K562 (cell line): ENCODE measurements around the gene ZKSCAN3. TPM values are rescaled to one million over a fixed set of nuclear protein-coding genes. Genes with fewer than 3 reads are reported as not detected.

Experiments used
- BCL6 ChIP-seq: fragments of 250-450 bp; sonication (Bioruptor Pico); IDR thresholded peaks from 2 replicates; pipeline ENCODE4 v1.4.0; 2020
- ETV6 ChIP-seq, 3 experiments: fragments of 150-350 bp in 1 of 3; sonication (generic) in 1 of 3; formaldehyde crosslinking in 1 of 3; IDR thresholded peaks; 2 replicates each; pipeline versions ENCODE4 v1.6.1 to v1.8.0; 2014 to 2022; ENCODE audit warnings: borderline replicate concordance in 2 of 3, low read depth in 2 of 3, antibody characterized with exemption in 1 of 3, low read length in 1 of 3, mild to moderate bottlenecking in 1 of 3, missing genetic modification reagents in 1 of 3
- LEF1 ChIP-seq: fragments of 450-650 bp; IDR thresholded peaks from 2 replicates; pipeline ENCODE4 v1.6.1; 2016; ENCODE audit warnings: mild to moderate bottlenecking
- NUFIP1 ChIP-seq: fragments of 450-650 bp; IDR thresholded peaks from 2 replicates; pipeline ENCODE4 v1.6.1; 2018; ENCODE audit not compliant: partially characterized antibody
- PCBP2 ChIP-seq: fragments of 200-400 bp; formaldehyde crosslinking; IDR thresholded peaks from 2 replicates; pipeline ENCODE4 v1.6.1; 2018; ENCODE audit warnings: low read length, low read depth, mild to moderate bottlenecking, moderate library complexity; ENCODE audit not compliant: poor library complexity, severe bottlenecking
- RBM15 ChIP-seq: fragments of 200-400 bp; formaldehyde crosslinking; IDR thresholded peaks from 2 replicates; pipeline ENCODE4 v1.6.1; 2018; ENCODE audit warnings: mild to moderate bottlenecking, low read length, moderate library complexity; ENCODE audit not compliant: insufficient read depth
- STAT5A ChIP-seq: IDR thresholded peaks from 2 replicates; pipeline ENCODE4 v1.6.1; 2012; ENCODE audit warnings: low read length, inconsistent platforms, borderline replicate concordance
- TARDBP ChIP-seq: fragments of 450-650 bp; IDR thresholded peaks from 2 replicates; pipeline ENCODE4 v1.6.1; 2016
- U2AF2 ChIP-seq: fragments of 200-400 bp; formaldehyde crosslinking; optimal IDR thresholded peaks from 2 replicates; pipeline ENCODE3; 2017; ENCODE audit warnings: low read depth, mild to moderate bottlenecking, low read length
- ZNF699 ChIP-seq: fragments of 250-450 bp; sonication (Bioruptor Pico); IDR thresholded peaks from 2 replicates; pipeline ENCODE4 v1.8.0; 2021; ENCODE audit warnings: mild to moderate bottlenecking, moderate library complexity; ENCODE audit not compliant: insufficient replicate concordance
- polyA plus RNA-seq, 8 experiments: library from polyadenylated mRNA; depleted of rRNA in 4 of 8; stranded (reverse) in 5 of 8; unstranded in 3 of 8; fragments of >200 nt; fragmentation: Nextera tagmentation in 2 of 8; fragmentation: Illumina TruSeq in 1 of 8; extraction: Ambion mirVana in 2 of 8; extraction: Trizol in 1 of 8; gene quantifications; 2 replicates each; pipeline versions ENCODE4 v1.2.1 to v1.2.3, GENCODE V29; 2011 to 2014; ENCODE audit warnings: inconsistent platforms in 1 of 8, missing spikeins in 1 of 8
- total RNA-seq, 7 experiments: library from RNA; depleted of rRNA in 6 of 7; stranded (reverse); fragments of >200 nt in 6 of 7; fragmentation: Illumina TruSeq in 2 of 7; extraction: Trizol in 2 of 7; gene quantifications; 2 replicates each; pipeline versions ENCODE4 v1.2.1 to v1.2.3, GENCODE V29; 2011 to 2021; ENCODE audit warnings: low replicate concordance in 1 of 7
- TF ChIP-seq, protein P1 (sequence below): fragments of 450-650 bp; IDR thresholded peaks from 2 replicates; pipeline ENCODE4 v1.6.1; 2016; ENCODE audit warnings: mild to moderate bottlenecking, moderate library complexity
- TF ChIP-seq, protein P2 (sequence below): fragments of 250-450 bp; sonication (Bioruptor Pico); IDR thresholded peaks from 2 replicates; pipeline ENCODE4 v1.4.0; 2020; ENCODE audit warnings: mild to moderate bottlenecking

Gene ZKSCAN3
- total and polyA plus RNA-seq, 9 of the 15 experiments (the other 6 are each of a cell fraction or from before 2014, with no cell fraction given), result 3.0 to 12.4 (median 10.2) TPM

DNA sequence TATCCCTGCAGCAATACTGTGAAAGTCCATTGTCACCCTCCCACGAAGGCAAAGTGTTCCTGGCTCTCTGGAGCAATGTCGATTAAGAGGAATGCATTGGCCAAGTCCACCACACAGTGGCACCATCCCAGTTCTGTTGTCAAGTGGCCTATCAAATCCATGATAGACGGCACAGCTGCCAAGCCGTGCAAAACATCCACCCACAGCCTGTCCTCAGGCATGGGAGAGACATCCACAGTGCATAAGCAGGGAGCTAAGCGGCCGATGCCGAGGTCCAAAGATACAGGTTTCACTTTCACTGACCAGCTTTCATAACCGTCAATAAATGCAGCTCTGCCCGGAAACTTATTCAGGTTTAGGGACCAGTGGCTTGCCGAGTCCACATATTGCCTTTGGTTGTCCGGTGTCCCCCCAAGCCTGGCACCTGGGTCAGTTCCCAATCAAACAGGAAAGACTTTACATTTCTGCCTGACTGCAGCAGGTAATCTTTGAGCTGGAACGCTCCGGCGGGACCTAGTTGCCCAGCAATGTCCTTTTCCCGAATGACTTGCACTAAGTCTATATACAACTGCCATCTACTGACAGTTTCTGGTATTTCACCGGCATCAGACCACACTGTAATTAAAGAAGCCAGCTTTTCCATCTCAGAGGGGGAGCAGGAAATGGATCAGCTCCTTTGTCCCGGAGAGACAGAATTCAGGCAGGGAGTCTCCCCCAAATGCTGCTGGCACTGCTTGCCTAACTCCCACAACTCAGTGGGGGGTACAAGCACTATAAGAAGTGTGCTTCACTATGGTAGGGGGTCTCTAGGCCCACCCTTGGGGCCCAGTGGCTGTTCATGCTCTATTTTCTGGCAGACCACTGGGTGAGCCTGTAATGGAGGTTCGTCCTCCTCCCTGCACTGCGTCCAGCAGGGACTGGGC is 6.3 kb downstream of the ZKSCAN3 start (continued):
- TF ChIP-seq, protein P1, sequence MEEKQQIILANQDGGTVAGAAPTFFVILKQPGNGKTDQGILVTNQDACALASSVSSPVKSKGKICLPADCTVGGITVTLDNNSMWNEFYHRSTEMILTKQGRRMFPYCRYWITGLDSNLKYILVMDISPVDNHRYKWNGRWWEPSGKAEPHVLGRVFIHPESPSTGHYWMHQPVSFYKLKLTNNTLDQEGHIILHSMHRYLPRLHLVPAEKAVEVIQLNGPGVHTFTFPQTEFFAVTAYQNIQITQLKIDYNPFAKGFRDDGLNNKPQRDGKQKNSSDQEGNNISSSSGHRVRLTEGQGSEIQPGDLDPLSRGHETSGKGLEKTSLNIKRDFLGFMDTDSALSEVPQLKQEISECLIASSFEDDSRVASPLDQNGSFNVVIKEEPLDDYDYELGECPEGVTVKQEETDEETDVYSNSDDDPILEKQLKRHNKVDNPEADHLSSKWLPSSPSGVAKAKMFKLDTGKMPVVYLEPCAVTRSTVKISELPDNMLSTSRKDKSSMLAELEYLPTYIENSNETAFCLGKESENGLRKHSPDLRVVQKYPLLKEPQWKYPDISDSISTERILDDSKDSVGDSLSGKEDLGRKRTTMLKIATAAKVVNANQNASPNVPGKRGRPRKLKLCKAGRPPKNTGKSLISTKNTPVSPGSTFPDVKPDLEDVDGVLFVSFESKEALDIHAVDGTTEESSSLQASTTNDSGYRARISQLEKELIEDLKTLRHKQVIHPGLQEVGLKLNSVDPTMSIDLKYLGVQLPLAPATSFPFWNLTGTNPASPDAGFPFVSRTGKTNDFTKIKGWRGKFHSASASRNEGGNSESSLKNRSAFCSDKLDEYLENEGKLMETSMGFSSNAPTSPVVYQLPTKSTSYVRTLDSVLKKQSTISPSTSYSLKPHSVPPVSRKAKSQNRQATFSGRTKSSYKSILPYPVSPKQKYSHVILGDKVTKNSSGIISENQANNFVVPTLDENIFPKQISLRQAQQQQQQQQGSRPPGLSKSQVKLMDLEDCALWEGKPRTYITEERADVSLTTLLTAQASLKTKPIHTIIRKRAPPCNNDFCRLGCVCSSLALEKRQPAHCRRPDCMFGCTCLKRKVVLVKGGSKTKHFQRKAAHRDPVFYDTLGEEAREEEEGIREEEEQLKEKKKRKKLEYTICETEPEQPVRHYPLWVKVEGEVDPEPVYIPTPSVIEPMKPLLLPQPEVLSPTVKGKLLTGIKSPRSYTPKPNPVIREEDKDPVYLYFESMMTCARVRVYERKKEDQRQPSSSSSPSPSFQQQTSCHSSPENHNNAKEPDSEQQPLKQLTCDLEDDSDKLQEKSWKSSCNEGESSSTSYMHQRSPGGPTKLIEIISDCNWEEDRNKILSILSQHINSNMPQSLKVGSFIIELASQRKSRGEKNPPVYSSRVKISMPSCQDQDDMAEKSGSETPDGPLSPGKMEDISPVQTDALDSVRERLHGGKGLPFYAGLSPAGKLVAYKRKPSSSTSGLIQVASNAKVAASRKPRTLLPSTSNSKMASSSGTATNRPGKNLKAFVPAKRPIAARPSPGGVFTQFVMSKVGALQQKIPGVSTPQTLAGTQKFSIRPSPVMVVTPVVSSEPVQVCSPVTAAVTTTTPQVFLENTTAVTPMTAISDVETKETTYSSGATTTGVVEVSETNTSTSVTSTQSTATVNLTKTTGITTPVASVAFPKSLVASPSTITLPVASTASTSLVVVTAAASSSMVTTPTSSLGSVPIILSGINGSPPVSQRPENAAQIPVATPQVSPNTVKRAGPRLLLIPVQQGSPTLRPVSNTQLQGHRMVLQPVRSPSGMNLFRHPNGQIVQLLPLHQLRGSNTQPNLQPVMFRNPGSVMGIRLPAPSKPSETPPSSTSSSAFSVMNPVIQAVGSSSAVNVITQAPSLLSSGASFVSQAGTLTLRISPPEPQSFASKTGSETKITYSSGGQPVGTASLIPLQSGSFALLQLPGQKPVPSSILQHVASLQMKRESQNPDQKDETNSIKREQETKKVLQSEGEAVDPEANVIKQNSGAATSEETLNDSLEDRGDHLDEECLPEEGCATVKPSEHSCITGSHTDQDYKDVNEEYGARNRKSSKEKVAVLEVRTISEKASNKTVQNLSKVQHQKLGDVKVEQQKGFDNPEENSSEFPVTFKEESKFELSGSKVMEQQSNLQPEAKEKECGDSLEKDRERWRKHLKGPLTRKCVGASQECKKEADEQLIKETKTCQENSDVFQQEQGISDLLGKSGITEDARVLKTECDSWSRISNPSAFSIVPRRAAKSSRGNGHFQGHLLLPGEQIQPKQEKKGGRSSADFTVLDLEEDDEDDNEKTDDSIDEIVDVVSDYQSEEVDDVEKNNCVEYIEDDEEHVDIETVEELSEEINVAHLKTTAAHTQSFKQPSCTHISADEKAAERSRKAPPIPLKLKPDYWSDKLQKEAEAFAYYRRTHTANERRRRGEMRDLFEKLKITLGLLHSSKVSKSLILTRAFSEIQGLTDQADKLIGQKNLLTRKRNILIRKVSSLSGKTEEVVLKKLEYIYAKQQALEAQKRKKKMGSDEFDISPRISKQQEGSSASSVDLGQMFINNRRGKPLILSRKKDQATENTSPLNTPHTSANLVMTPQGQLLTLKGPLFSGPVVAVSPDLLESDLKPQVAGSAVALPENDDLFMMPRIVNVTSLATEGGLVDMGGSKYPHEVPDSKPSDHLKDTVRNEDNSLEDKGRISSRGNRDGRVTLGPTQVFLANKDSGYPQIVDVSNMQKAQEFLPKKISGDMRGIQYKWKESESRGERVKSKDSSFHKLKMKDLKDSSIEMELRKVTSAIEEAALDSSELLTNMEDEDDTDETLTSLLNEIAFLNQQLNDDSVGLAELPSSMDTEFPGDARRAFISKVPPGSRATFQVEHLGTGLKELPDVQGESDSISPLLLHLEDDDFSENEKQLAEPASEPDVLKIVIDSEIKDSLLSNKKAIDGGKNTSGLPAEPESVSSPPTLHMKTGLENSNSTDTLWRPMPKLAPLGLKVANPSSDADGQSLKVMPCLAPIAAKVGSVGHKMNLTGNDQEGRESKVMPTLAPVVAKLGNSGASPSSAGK, result no peak; the same call in 1 of the 2 replicates
- TF ChIP-seq ZNF699 (CRISPR knock-in tag) (no peak), STAT5A (no peak), BCL6 (CRISPR knock-in tag) (no peak), ETV6 (IDR thresholded peaks at IDR 0.05; ENCODE audit: borderline replicate concordance in 1 of 2, low read depth in 2 of 2, low read length in 1 of 2) (no peak), ETV6 (CRISPR knock-in tag; IDR thresholded peaks at IDR 0.05; ENCODE audit: borderline replicate concordance) (no peak), PCBP2 (no peak), U2AF2 (no peak), LEF1 (peak; percentile 46; the same call in 1 of the 2 replicates), RBM15 (no peak), NUFIP1 (no peak), TARDBP (peak; percentile 40; the same call in 1 of the 2 replicates)
- TF ChIP-seq, protein P2, sequence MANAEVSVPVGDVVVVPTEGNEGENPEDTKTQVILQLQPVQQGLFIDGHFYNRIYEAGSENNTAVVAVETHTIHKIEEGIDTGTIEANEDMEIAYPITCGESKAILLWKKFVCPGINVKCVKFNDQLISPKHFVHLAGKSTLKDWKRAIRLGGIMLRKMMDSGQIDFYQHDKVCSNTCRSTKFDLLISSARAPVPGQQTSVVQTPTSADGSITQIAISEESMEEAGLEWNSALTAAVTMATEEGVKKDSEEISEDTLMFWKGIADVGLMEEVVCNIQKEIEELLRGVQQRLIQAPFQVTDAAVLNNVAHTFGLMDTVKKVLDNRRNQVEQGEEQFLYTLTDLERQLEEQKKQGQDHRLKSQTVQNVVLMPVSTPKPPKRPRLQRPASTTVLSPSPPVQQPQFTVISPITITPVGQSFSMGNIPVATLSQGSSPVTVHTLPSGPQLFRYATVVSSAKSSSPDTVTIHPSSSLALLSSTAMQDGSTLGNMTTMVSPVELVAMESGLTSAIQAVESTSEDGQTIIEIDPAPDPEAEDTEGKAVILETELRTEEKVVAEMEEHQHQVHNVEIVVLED (CRISPR knock-in tag), result no peak
